ENCODE data around the gene SSUH2.
"Not testable (repeated sequence)": the region's sequence is repeated elsewhere in the genome, so short reads cannot be mapped to it uniquely, and the experiment has no call there.

The SSUH2 gene

GRCh38 chr3:8644748-8645390 is at the start of gene SSUH2:
SSUH2 (minus strand) TSS chr3:8644798; CDS start chr3:8644758, 40 bp downstream.
- H3K36me3 ChIP-seq (ENCODE audit: control insufficient read depth, low read depth, low read length) = no peaks in the 10 kb centered on the region
- no peaks in the 10 kb centered on the region for H3K27me3 ChIP-seq (ENCODE audit: control insufficient read depth, insufficient read depth, low read length)

GRCh38 chr3:8691295-8691694 is 46.7 kb upstream of the SSUH2 start:
- not testable (repeated sequence) for H3K4me1 ChIP-seq (ENCODE audit: control insufficient read depth, low read depth, low read length); H3K27ac ChIP-seq (ENCODE audit: low read length); H3K4me3 ChIP-seq (ENCODE audit: low read length); H3K36me3 ChIP-seq (ENCODE audit: control insufficient read depth, low read depth, low read length); H3K9ac ChIP-seq (ENCODE audit: low read length); H3K27me3 ChIP-seq (ENCODE audit: control insufficient read depth, insufficient read depth, low read length); H3K9me3 ChIP-seq (ENCODE audit: control insufficient read depth, low read depth, low read length)

More at GRCh38 chr3:8644748-8645390, at the start of gene SSUH2:
- Histone ChIP-seq H3K27ac (ENCODE audit: low read length) (no peak within 1 kb of the TSS), H3K4me1 (ENCODE audit: control insufficient read depth, low read depth, low read length) (no peaks in the 10 kb centered on the region), H3K9ac (ENCODE audit: low read length) (no peak within 1 kb of the TSS), H3K4me3 (ENCODE audit: low read length) (no peak within 1 kb of the TSS), H3K9me3 (ENCODE audit: control insufficient read depth, low read depth, low read length) (no peaks in the 10 kb centered on the region)

GRCh38 chr3:8684992-8685391 is 40.4 kb upstream of the SSUH2 start:
- not testable (repeated sequence) for H3K36me3 ChIP-seq (ENCODE audit: control insufficient read depth, low read depth, low read length); H3K4me1 ChIP-seq (ENCODE audit: control insufficient read depth, low read depth, low read length); H3K9ac ChIP-seq (ENCODE audit: low read length); H3K4me3 ChIP-seq (ENCODE audit: low read length); H3K9me3 ChIP-seq (ENCODE audit: control insufficient read depth, low read depth, low read length); H3K27me3 ChIP-seq (ENCODE audit: control insufficient read depth, insufficient read depth, low read length); H3K27ac ChIP-seq (ENCODE audit: low read length)

GRCh38 chr3:8682850-8683574 is 38.4 kb upstream of the SSUH2 start:
- H3K27me3 ChIP-seq (ENCODE audit: control insufficient read depth, insufficient read depth, low read length); H3K9me3 ChIP-seq (ENCODE audit: control insufficient read depth, low read depth, low read length); H3K36me3 ChIP-seq (ENCODE audit: control insufficient read depth, low read depth, low read length); H3K4me1 ChIP-seq (ENCODE audit: control insufficient read depth, low read depth, low read length); H3K9ac ChIP-seq (ENCODE audit: low read length); H3K27ac ChIP-seq (ENCODE audit: low read length); H3K4me3 ChIP-seq (ENCODE audit: low read length): not testable (repeated sequence)

- H3K9ac ChIP-seq (ENCODE audit: low read length); H3K27ac ChIP-seq (ENCODE audit: low read length); H3K27me3 ChIP-seq (ENCODE audit: control insufficient read depth, insufficient read depth, low read length); H3K9me3 ChIP-seq (ENCODE audit: control insufficient read depth, low read depth, low read length); H3K4me1 ChIP-seq (ENCODE audit: control insufficient read depth, low read depth, low read length); H3K4me3 ChIP-seq (ENCODE audit: low read length); H3K36me3 ChIP-seq (ENCODE audit: control insufficient read depth, low read depth, low read length): not testable (repeated sequence)
Measured at GRCh38 chr3:8681881-8682538, 37.4 kb upstream of the SSUH2 start.

GRCh38 chr3:8681349-8681748 is 36.8 kb upstream of the SSUH2 start:
- Histone ChIP-seq H3K4me3 (ENCODE audit: low read length) (no peak overlapping the region), H3K4me1 (ENCODE audit: control insufficient read depth, low read depth, low read length) (no peaks in the 10 kb centered on the region), H3K9ac (ENCODE audit: low read length) (no peak overlapping the region), H3K27ac (ENCODE audit: low read length) (no peak overlapping the region), H3K27me3 (ENCODE audit: control insufficient read depth, insufficient read depth, low read length) (no peaks in the 10 kb centered on the region), H3K36me3 (ENCODE audit: control insufficient read depth, low read depth, low read length) (no peaks in the 10 kb centered on the region), H3K9me3 (ENCODE audit: control insufficient read depth, low read depth, low read length) (no peaks in the 10 kb centered on the region)

- H3K36me3 ChIP-seq (ENCODE audit: control insufficient read depth, low read depth, low read length); H3K9ac ChIP-seq (ENCODE audit: low read length); H3K27ac ChIP-seq (ENCODE audit: low read length); H3K27me3 ChIP-seq (ENCODE audit: control insufficient read depth, insufficient read depth, low read length); H3K4me1 ChIP-seq (ENCODE audit: control insufficient read depth, low read depth, low read length); H3K9me3 ChIP-seq (ENCODE audit: control insufficient read depth, low read depth, low read length): not testable (repeated sequence)
- H3K4me3 ChIP-seq (ENCODE audit: low read length) = peak overlapping the region; percentile 24
Measured at GRCh38 chr3:8679817-8680553, 35.4 kb upstream of the SSUH2 start.

GRCh38 chr3:8678751-8679150 is 34.2 kb upstream of the SSUH2 start:
- Histone ChIP-seq H3K27me3 (ENCODE audit: control insufficient read depth, insufficient read depth, low read length) (no peaks in the 10 kb centered on the region), H3K9me3 (ENCODE audit: control insufficient read depth, low read depth, low read length) (no peaks in the 10 kb centered on the region), H3K9ac (ENCODE audit: low read length) (no peak overlapping the region), H3K36me3 (ENCODE audit: control insufficient read depth, low read depth, low read length) (no peaks in the 10 kb centered on the region), H3K4me3 (ENCODE audit: low read length) (peak overlapping the region; percentile 24), H3K27ac (ENCODE audit: low read length) (no peak overlapping the region), H3K4me1 (ENCODE audit: control insufficient read depth, low read depth, low read length) (no peaks in the 10 kb centered on the region)

- H3K27ac ChIP-seq (ENCODE audit: low read length); H3K36me3 ChIP-seq (ENCODE audit: control insufficient read depth, low read depth, low read length); H3K9ac ChIP-seq (ENCODE audit: low read length); H3K4me3 ChIP-seq (ENCODE audit: low read length); H3K9me3 ChIP-seq (ENCODE audit: control insufficient read depth, low read depth, low read length); H3K27me3 ChIP-seq (ENCODE audit: control insufficient read depth, insufficient read depth, low read length); H3K4me1 ChIP-seq (ENCODE audit: control insufficient read depth, low read depth, low read length): not testable (repeated sequence)
Measured at GRCh38 chr3:8677258-8677657, 32.7 kb upstream of the SSUH2 start.

- not testable (repeated sequence) for H3K9ac ChIP-seq (ENCODE audit: low read length); H3K27me3 ChIP-seq (ENCODE audit: control insufficient read depth, insufficient read depth, low read length); H3K36me3 ChIP-seq (ENCODE audit: control insufficient read depth, low read depth, low read length); H3K4me3 ChIP-seq (ENCODE audit: low read length); H3K27ac ChIP-seq (ENCODE audit: low read length); H3K4me1 ChIP-seq (ENCODE audit: control insufficient read depth, low read depth, low read length); H3K9me3 ChIP-seq (ENCODE audit: control insufficient read depth, low read depth, low read length)
Measured at GRCh38 chr3:8675591-8675990, 31.0 kb upstream of the SSUH2 start.

- Histone ChIP-seq H3K4me3 (ENCODE audit: low read length) (no peak overlapping the region), H3K4me1 (ENCODE audit: control insufficient read depth, low read depth, low read length) (no peaks in the 10 kb centered on the region), H3K36me3 (ENCODE audit: control insufficient read depth, low read depth, low read length) (no peaks in the 10 kb centered on the region), H3K27ac (ENCODE audit: low read length) (no peak overlapping the region), H3K9ac (ENCODE audit: low read length) (no peak overlapping the region), H3K9me3 (ENCODE audit: control insufficient read depth, low read depth, low read length) (no peaks in the 10 kb centered on the region), H3K27me3 (ENCODE audit: control insufficient read depth, insufficient read depth, low read length) (no peaks in the 10 kb centered on the region)
Measured at GRCh38 chr3:8673083-8673737, 28.6 kb upstream of the SSUH2 start.
